Panc1 (cell line): ENCODE measurements around the gene MIER2. TPM values are rescaled to one million over a fixed set of nuclear protein-coding genes. Genes with fewer than 3 reads are reported as not detected.

ENCODE experiments used
- ATAC-seq: fragments of 200-7000 bp; cut with Tn5 transposase; 2 replicates; pipeline ENCODE4 v1.9.1; 2020; ENCODE audit warnings: mild to moderate bottlenecking, moderate library complexity
- BruUV-seq: library from RNA; stranded (reverse); fragments of 400-500 nt; replicated peaks from 2 replicates; lab custom pipeline; 2021; lab: Mats Ljungman, UMichigan
- CTCF ChIA-PET: fragments of 300-600 bp; sonication (Branson Sonifier 250); formaldehyde crosslinking; loops from one replicate; lab custom pipeline; 2022; ENCODE audit warnings: antibody characterized with exemption; lab: Charles Lee
- POLR2A ChIA-PET: fragments of 300-600 bp; sonication (Branson Sonifier 250); formaldehyde crosslinking; loops from one replicate; lab custom pipeline; 2022; ENCODE audit warnings: antibody characterized with exemption; lab: Charles Lee
- DNase-seq: peaks from one replicate; pipeline ENCODE4 v3.0.0-alpha.2; 2010; ENCODE audit warnings: low read depth, low spot score
- H3K27ac ChIP-seq: 2 replicates; pipeline ENCODE4 v1.5.1; 2011; ENCODE audit warnings: mild to moderate bottlenecking, low read length, inconsistent platforms
- H3K27me3 ChIP-seq: fragments of 200-500 bp; sonication (Bioruptor generic); 2 replicates; pipeline ENCODE4 v1.6.0; 2014; ENCODE audit warnings: low read length, inconsistent platforms; ENCODE audit not compliant: control insufficient read depth, insufficient read depth
- H3K36me3 ChIP-seq: fragments of 200-500 bp; sonication (Bioruptor generic); 2 replicates; pipeline ENCODE4 v1.5.1; 2014; ENCODE audit warnings: inconsistent platforms, mild to moderate bottlenecking, low read length, moderate library complexity; ENCODE audit not compliant: control insufficient read depth, insufficient read depth
- H3K4me1 ChIP-seq: 2 replicates; pipeline ENCODE4 v1.5.1; 2011; ENCODE audit warnings: inconsistent platforms, mild to moderate bottlenecking, low read length, moderate library complexity; ENCODE audit not compliant: control insufficient read depth, insufficient read depth
- H3K4me3 ChIP-seq, 2 experiments: 2 replicates each; pipeline ENCODE4 v1.5.1; 2011 to 2012; ENCODE audit warnings: low read depth in 2 of 2, low read length in 2 of 2, mild to moderate bottlenecking in 2 of 2, inconsistent platforms in 1 of 2, moderate library complexity in 1 of 2
- H3K9me3 ChIP-seq: fragments of 200-500 bp; sonication (Bioruptor generic); 2 replicates; pipeline ENCODE4 v1.5.1; 2014; ENCODE audit warnings: low read depth, mild to moderate bottlenecking, inconsistent platforms, low read length, moderate library complexity; ENCODE audit not compliant: control insufficient read depth, insufficient read depth
- CTCF ChIP-seq: fragments of 450-650 bp; IDR thresholded peaks from 2 replicates; pipeline ENCODE4 v1.5.1; 2017; ENCODE audit warnings: mild to moderate bottlenecking
- POLR2AphosphoS5 ChIP-seq: IDR thresholded peaks from 2 replicates; pipeline ENCODE4 v1.6.1; 2012; ENCODE audit warnings: mild to moderate bottlenecking, low read depth, low read length, moderate library complexity
- REST ChIP-seq, 2 experiments: IDR thresholded peaks; 2 replicates each; pipeline ENCODE4 v1.6.1; 2011 to 2012; ENCODE audit warnings: low read depth in 2 of 2, control low read depth in 1 of 2, low read length in 1 of 2, mild to moderate bottlenecking in 1 of 2, moderate library complexity in 1 of 2; ENCODE audit not compliant: insufficient read depth in 1 of 2
- SIN3A ChIP-seq: IDR thresholded peaks from 2 replicates; pipeline ENCODE4 v1.6.1; 2012; ENCODE audit warnings: low read depth, mild to moderate bottlenecking, low read length, moderate library complexity, borderline replicate concordance; ENCODE audit not compliant: insufficient read depth
- TCF7L2 ChIP-seq: IDR thresholded peaks from 2 replicates; pipeline ENCODE4 v1.6.1; 2011; ENCODE audit warnings: mild to moderate bottlenecking, low read depth, low read length, inconsistent platforms
- in situ Hi-C: cut with HindIII; loops from 2 replicates; pipeline ENCODE4 v1.10.0; 2016; ENCODE audit warnings: low sequenced_read_pairs, low pct_unique_long_range_greater_than_20kb
- intact Hi-C: fragments of 100-400 bp; cut with micrococcal nuclease; formaldehyde crosslinking; loops from one replicate; pipeline ENCODE4 v1.10.0; 2022; ENCODE audit not compliant: unreplicated experiment
- total RNA-seq: library from RNA; stranded (reverse); gene quantifications from one replicate; pipeline ENCODE4 v1.2.1, GENCODE V29; 2021; ENCODE audit not compliant: unreplicated experiment

Gene MIER2
- total RNA-seq, 1 experiment from 2014 or later = 32.1 TPM

- DNase-seq (no peak), ATAC-seq (no peak)
- H3K9me3 ChIP-seq = no peaks in the 10 kb centered on the region
- no peak overlapping the region for H3K27ac ChIP-seq
- no peak overlapping the region for H3K4me3 ChIP-seq
- ChIA-PET POLR2A (no interaction called here), CTCF (no interaction called here)
- BruUV-seq = no TSS peak
- intact Hi-C loops = no loop called here
- H3K4me1 ChIP-seq = no peaks in the 10 kb centered on the region
- TF ChIP-seq REST (IDR thresholded peaks at IDR 0.05; ENCODE audit: insufficient read depth in 1 of 2, low read depth in 2 of 2, low read length in 1 of 2) (no peak), TCF7L2 (no peak), POLR2AphosphoS5 (no peak), SIN3A (no peak), CTCF (no peak)
- H3K27me3 ChIP-seq = no peaks in the 10 kb centered on the region
- in situ Hi-C loops = no loop called here
- no peaks in the 10 kb centered on the region; the same call in 1 of the 2 replicates for H3K36me3 ChIP-seq
These were observed 35.4 kb downstream of the MIER2 start for GRCh38 chr19:309206-309565.

- intact Hi-C loops (no loop called here), in situ Hi-C loops (no loop called here)
- DNase-seq (no peak), ATAC-seq (no peak)
- no peak for TF ChIP-seq CTCF
- TF ChIP-seq SIN3A = no peak
- no peak for TF ChIP-seq POLR2AphosphoS5
- TF ChIP-seq REST (IDR thresholded peaks at IDR 0.05; ENCODE audit: insufficient read depth in 1 of 2, low read depth in 2 of 2, low read length in 1 of 2) = no peak
- TF ChIP-seq TCF7L2 = no peak
- CTCF ChIA-PET = no interaction called here
- Histone ChIP-seq H3K9me3 (no peaks in the 10 kb centered on the region), H3K4me3 (no peak overlapping the region), H3K27me3 (no peaks in the 10 kb centered on the region), H3K36me3 (no peaks in the 10 kb centered on the region; the same call in 1 of the 2 replicates), H3K27ac (no peak overlapping the region), H3K4me1 (no peaks in the 10 kb centered on the region)
- BruUV-seq = no TSS peak
- POLR2A ChIA-PET = no interaction called here
These were observed 36.0 kb downstream of the MIER2 start for GRCh38 chr19:308471-309205.
